HepG2 (cell line): ENCODE data around the gene PPP1CB. TPM values are rescaled to one million over a fixed set of nuclear protein-coding genes. Genes with fewer than 3 reads are reported as not detected.

Source experiments
- ETV6 ChIP-seq: sonication (generic); formaldehyde crosslinking; conservative IDR thresholded peaks from 2 replicates; pipeline ENCODE4 v1.4.0; 2020; ENCODE audit warnings: missing genetic modification reagents
- FOXA1 ChIP-seq, 2 experiments: fragments of 450-650 bp in 1 of 2; sonication (generic) in 1 of 2; formaldehyde crosslinking in 1 of 2; IDR thresholded peaks; 2 replicates each; pipeline versions ENCODE4 v1.4.0 to v1.6.1; 2016 to 2020; ENCODE audit warnings: missing genetic modification reagents in 1 of 2
- LCORL ChIP-seq, 2 experiments: fragments of 450-650 bp in 1 of 2; sonication (generic) in 1 of 2; formaldehyde crosslinking in 1 of 2; IDR thresholded peaks; 2 replicates each; pipeline versions ENCODE4 v1.5.0 to v1.6.1; 2017 to 2020; ENCODE audit warnings: antibody characterized with exemption in 1 of 2, missing genetic modification reagents in 1 of 2
- PHF8 ChIP-seq: sonication (generic); formaldehyde crosslinking; IDR thresholded peaks from 2 replicates; pipeline ENCODE4 v1.5.0; 2020; ENCODE audit warnings: missing genetic modification reagents
- POLR2A ChIP-seq, 2 experiments: IDR thresholded peaks; 2 replicates each; pipeline ENCODE4 v1.6.1; 2011; ENCODE audit warnings: low read depth in 2 of 2, low read length in 2 of 2, mild to moderate bottlenecking in 1 of 2, moderate library complexity in 1 of 2; ENCODE audit not compliant: insufficient read depth in 1 of 2
- RBFOX2 ChIP-seq: fragments of 200-400 bp; formaldehyde crosslinking; IDR thresholded peaks from 2 replicates; pipeline ENCODE4 v1.6.1; 2017; ENCODE audit warnings: low read depth, mild to moderate bottlenecking, low read length
- SMC3 ChIP-seq: IDR thresholded peaks from 2 replicates; pipeline ENCODE4 v1.6.1; 2011; ENCODE audit warnings: low read length, improper control_type of control experiment
- TBX3 ChIP-seq: fragments of 450-650 bp; IDR thresholded peaks from 2 replicates; pipeline ENCODE4 v1.6.1; 2017; ENCODE audit warnings: antibody characterized with exemption, mild to moderate bottlenecking, inconsistent platforms, borderline replicate concordance
- ZBTB7A ChIP-seq: sonication (generic); formaldehyde crosslinking; IDR thresholded peaks from 2 replicates; pipeline ENCODE4 v1.8.0; 2022; ENCODE audit warnings: mild to moderate bottlenecking, missing genetic modification reagents
- ZKSCAN1 ChIP-seq: fragments of 150-350 bp; IDR thresholded peaks from 2 replicates; pipeline ENCODE4 v1.6.1; 2014; ENCODE audit warnings: low read length
- ZNF136 ChIP-seq: sonication (generic); formaldehyde crosslinking; IDR thresholded peaks from 2 replicates; pipeline ENCODE4 v1.8.1; 2022; ENCODE audit warnings: low read depth, mild to moderate bottlenecking, moderate library complexity, missing genetic modification reagents
- ZNF468 ChIP-seq: sonication (generic); formaldehyde crosslinking; IDR thresholded peaks from 2 replicates; pipeline ENCODE4 v1.8.0; 2022; ENCODE audit warnings: mild to moderate bottlenecking, moderate library complexity, missing genetic modification reagents
- ZNF775 ChIP-seq: sonication (generic); formaldehyde crosslinking; IDR thresholded peaks from 2 replicates; pipeline ENCODE4 v1.4.0; 2020; ENCODE audit warnings: missing genetic modification reagents, mild to moderate bottlenecking, moderate library complexity, borderline replicate concordance
- polyA plus RNA-seq, 8 experiments: library from polyadenylated mRNA; depleted of rRNA in 3 of 8; stranded (reverse) in 7 of 8; unstranded in 1 of 8; fragments of >200 nt; fragmentation: Illumina TruSeq in 4 of 8; extraction: Trizol in 4 of 8; gene quantifications; 2 replicates each; pipeline versions ENCODE4 v1.2.1 to v1.2.3, GENCODE V29; 2011 to 2016; ENCODE audit warnings: low read depth in 4 of 8, missing spikeins in 1 of 8, mixed read lengths in 1 of 8; ENCODE audit not compliant: insufficient read depth in 1 of 8
- total RNA-seq, 5 experiments: library from RNA; depleted of rRNA; stranded (reverse); fragments of >200 nt; fragmentation: Illumina TruSeq; extraction: Trizol; gene quantifications; 2 replicates each; pipeline ENCODE4 v1.2.3, GENCODE V29; 2016; ENCODE audit warnings: low read depth in 1 of 5
- TF ChIP-seq, protein P1 (sequence below): sonication (generic); formaldehyde crosslinking; IDR thresholded peaks from 2 replicates; pipeline ENCODE4 v1.5.1; 2020; ENCODE audit warnings: mild to moderate bottlenecking, missing genetic modification reagents, moderate library complexity
- TF ChIP-seq, protein P2 (sequence below): sonication (generic); formaldehyde crosslinking; IDR thresholded peaks from 2 replicates; pipeline ENCODE4 v1.4.0; 2020; ENCODE audit warnings: missing genetic modification reagents
- TF ChIP-seq, protein P3 (sequence below): sonication (generic); formaldehyde crosslinking; IDR thresholded peaks from 2 replicates; pipeline ENCODE4 v1.8.0; 2023; ENCODE audit warnings: mild to moderate bottlenecking, missing genetic modification reagents
- TF ChIP-seq, protein P4 (sequence below): IDR thresholded peaks from 2 replicates; pipeline ENCODE4 v1.4.0; 2020; ENCODE audit warnings: mild to moderate bottlenecking, missing genetic modification reagents

Gene PPP1CB
- total and polyA plus RNA-seq, 2 of the 13 experiments (the other 11 are each of a cell fraction or from before 2014, with no cell fraction given) = 46.9 to 109 TPM

DNA sequence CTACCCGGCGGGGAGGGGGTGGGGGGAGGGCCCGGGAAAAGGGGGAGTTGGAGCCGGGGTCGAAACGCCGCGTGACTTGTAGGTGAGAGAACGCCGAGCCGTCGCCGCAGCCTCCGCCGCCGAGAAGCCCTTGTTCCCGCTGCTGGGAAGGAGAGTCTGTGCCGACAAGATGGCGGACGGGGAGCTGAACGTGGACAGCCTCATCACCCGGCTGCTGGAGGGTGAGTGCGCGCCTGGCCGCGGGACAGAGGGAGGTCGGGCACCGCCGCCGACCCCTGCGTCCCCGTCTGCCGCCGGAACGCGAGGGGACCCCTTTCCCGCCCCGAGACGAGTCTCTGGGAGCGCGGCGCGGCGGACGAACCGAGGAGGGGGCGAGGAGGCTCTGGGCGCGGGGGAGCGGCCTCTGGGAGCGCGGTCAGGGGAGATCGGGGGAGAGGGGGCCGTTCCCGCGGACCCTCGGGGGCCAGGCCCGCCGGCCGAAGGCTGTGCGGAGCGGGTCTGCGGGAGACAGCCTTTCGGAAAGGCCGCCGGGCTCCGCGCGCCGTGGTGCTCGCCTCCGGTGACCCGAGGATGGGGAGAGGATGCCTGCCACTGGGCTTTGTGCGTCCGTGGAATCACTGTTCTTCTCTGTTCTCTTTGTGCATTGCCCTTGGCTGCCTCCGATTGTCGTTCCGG, 463 bp downstream of the PPP1CB start (continued):
- TF ChIP-seq ZNF136 (CRISPR knock-in tag) (no peak), ZBTB7A (CRISPR knock-in tag) (peak; percentile 66; the same call in 1 of the 2 replicates), ZNF468 (CRISPR knock-in tag) (no peak), TBX3 (no peak), RBFOX2 (peak; percentile 84), ZNF775 (CRISPR knock-in tag) (no peak), ZKSCAN1 (no peak), SMC3 (no peak), FOXA1 (IDR thresholded peaks at IDR 0.05) (no peak), FOXA1 (CRISPR knock-in tag; IDR thresholded peaks at IDR 0.05) (no peak), POLR2A (IDR thresholded peaks at IDR 0.05; ENCODE audit: insufficient read depth in 1 of 2, low read depth in 2 of 2, low read length in 2 of 2) (peak; percentile 49 to 80; a peak in 3 of 4 replicates), LCORL (IDR thresholded peaks at IDR 0.05) (no peak), LCORL (CRISPR knock-in tag; IDR thresholded peaks at IDR 0.05) (0 out of 2 replicates have a peak, but pooled peaks have one; percentile 37), PHF8 (CRISPR knock-in tag) (peak; percentile 69; the same call in 1 of the 2 replicates), ETV6 (CRISPR knock-in tag) (peak; percentile 76)
- TF ChIP-seq, protein P1, sequence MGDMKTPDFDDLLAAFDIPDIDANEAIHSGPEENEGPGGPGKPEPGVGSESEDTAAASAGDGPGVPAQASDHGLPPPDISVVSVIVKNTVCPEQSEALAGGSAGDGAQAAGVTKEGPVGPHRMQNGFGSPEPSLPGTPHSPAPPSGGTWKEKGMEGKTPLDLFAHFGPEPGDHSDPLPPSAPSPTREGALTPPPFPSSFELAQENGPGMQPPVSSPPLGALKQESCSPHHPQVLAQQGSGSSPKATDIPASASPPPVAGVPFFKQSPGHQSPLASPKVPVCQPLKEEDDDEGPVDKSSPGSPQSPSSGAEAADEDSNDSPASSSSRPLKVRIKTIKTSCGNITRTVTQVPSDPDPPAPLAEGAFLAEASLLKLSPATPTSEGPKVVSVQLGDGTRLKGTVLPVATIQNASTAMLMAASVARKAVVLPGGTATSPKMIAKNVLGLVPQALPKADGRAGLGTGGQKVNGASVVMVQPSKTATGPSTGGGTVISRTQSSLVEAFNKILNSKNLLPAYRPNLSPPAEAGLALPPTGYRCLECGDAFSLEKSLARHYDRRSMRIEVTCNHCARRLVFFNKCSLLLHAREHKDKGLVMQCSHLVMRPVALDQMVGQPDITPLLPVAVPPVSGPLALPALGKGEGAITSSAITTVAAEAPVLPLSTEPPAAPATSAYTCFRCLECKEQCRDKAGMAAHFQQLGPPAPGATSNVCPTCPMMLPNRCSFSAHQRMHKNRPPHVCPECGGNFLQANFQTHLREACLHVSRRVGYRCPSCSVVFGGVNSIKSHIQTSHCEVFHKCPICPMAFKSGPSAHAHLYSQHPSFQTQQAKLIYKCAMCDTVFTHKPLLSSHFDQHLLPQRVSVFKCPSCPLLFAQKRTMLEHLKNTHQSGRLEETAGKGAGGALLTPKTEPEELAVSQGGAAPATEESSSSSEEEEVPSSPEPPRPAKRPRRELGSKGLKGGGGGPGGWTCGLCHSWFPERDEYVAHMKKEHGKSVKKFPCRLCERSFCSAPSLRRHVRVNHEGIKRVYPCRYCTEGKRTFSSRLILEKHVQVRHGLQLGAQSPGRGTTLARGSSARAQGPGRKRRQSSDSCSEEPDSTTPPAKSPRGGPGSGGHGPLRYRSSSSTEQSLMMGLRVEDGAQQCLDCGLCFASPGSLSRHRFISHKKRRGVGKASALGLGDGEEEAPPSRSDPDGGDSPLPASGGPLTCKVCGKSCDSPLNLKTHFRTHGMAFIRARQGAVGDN (CRISPR knock-in tag) = peak; percentile 79
- TF ChIP-seq, protein P2, sequence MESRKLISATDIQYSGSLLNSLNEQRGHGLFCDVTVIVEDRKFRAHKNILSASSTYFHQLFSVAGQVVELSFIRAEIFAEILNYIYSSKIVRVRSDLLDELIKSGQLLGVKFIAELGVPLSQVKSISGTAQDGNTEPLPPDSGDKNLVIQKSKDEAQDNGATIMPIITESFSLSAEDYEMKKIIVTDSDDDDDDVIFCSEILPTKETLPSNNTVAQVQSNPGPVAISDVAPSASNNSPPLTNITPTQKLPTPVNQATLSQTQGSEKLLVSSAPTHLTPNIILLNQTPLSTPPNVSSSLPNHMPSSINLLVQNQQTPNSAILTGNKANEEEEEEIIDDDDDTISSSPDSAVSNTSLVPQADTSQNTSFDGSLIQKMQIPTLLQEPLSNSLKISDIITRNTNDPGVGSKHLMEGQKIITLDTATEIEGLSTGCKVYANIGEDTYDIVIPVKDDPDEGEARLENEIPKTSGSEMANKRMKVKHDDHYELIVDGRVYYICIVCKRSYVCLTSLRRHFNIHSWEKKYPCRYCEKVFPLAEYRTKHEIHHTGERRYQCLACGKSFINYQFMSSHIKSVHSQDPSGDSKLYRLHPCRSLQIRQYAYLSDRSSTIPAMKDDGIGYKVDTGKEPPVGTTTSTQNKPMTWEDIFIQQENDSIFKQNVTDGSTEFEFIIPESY = no peak
- TF ChIP-seq, protein P3, sequence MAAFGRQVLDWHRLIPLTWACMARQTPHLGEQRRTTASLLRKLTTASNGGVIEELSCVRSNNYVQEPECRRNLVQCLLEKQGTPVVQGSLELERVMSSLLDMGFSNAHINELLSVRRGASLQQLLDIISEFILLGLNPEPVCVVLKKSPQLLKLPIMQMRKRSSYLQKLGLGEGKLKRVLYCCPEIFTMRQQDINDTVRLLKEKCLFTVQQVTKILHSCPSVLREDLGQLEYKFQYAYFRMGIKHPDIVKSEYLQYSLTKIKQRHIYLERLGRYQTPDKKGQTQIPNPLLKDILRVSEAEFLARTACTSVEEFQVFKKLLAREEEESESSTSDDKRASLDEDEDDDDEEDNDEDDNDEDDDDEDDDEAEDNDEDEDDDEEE (CRISPR knock-in tag) = 0 out of 2 replicates have a peak, but pooled peaks have one; percentile 18
- TF ChIP-seq, protein P4, sequence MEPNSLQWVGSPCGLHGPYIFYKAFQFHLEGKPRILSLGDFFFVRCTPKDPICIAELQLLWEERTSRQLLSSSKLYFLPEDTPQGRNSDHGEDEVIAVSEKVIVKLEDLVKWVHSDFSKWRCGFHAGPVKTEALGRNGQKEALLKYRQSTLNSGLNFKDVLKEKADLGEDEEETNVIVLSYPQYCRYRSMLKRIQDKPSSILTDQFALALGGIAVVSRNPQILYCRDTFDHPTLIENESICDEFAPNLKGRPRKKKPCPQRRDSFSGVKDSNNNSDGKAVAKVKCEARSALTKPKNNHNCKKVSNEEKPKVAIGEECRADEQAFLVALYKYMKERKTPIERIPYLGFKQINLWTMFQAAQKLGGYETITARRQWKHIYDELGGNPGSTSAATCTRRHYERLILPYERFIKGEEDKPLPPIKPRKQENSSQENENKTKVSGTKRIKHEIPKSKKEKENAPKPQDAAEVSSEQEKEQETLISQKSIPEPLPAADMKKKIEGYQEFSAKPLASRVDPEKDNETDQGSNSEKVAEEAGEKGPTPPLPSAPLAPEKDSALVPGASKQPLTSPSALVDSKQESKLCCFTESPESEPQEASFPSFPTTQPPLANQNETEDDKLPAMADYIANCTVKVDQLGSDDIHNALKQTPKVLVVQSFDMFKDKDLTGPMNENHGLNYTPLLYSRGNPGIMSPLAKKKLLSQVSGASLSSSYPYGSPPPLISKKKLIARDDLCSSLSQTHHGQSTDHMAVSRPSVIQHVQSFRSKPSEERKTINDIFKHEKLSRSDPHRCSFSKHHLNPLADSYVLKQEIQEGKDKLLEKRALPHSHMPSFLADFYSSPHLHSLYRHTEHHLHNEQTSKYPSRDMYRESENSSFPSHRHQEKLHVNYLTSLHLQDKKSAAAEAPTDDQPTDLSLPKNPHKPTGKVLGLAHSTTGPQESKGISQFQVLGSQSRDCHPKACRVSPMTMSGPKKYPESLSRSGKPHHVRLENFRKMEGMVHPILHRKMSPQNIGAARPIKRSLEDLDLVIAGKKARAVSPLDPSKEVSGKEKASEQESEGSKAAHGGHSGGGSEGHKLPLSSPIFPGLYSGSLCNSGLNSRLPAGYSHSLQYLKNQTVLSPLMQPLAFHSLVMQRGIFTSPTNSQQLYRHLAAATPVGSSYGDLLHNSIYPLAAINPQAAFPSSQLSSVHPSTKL = peak; percentile 18; the same call in 1 of the 2 replicates
